Muscle layer of duodenum (tissue), 2 donors: ENCODE results near the gene PIEZO2.

Experiments used
- H3K27ac ChIP-seq: one replicate; pipeline ENCODE4 v1.7.0; 2013; ENCODE audit warnings: mild to moderate bottlenecking, low read length
- H3K27me3 ChIP-seq: one replicate; pipeline ENCODE4 v1.7.0; 2013; ENCODE audit warnings: low read depth, mild to moderate bottlenecking, control low read depth, low read length
- H3K36me3 ChIP-seq, 2 donors: one replicate each; pipeline ENCODE4 v1.7.0; 2013; ENCODE audit warnings: low read length in 2 of 2, control low read depth in 1 of 2, mild to moderate bottlenecking in 1 of 2; ENCODE audit not compliant: insufficient read depth in 2 of 2, control insufficient read depth in 1 of 2
- H3K4me1 ChIP-seq, 2 donors: one replicate each; pipeline ENCODE4 v1.7.0; 2013; ENCODE audit warnings: low read length in 2 of 2, mild to moderate bottlenecking in 2 of 2, control low read depth in 1 of 2, moderate library complexity in 1 of 2; ENCODE audit not compliant: insufficient read depth in 2 of 2, control insufficient read depth in 1 of 2
- H3K4me3 ChIP-seq, 2 donors: one replicate each; pipeline ENCODE4 v1.7.0; 2013; ENCODE audit warnings: low read length in 2 of 2, low read depth in 1 of 2, mild to moderate bottlenecking in 1 of 2
- H3K9me3 ChIP-seq, 2 donors: one replicate each; pipeline ENCODE4 v1.7.0; 2013; ENCODE audit warnings: low read length in 2 of 2, control low read depth in 1 of 2, mild to moderate bottlenecking in 1 of 2; ENCODE audit not compliant: control insufficient read depth in 1 of 2
- donor health status: healthy.

The PIEZO2 gene

GRCh38 chr18:10748641-10749040 lies 400.7 kb downstream of the PIEZO2 start:
- H3K4me3 ChIP-seq = no peak overlapping the region
- H3K27ac ChIP-seq = no peak overlapping the region
- H3K27me3 ChIP-seq = no peaks in the 10 kb centered on the region
- no peaks in the 10 kb centered on the region for H3K9me3 ChIP-seq
- H3K36me3 ChIP-seq = no peaks in the 10 kb centered on the region
- H3K4me1 ChIP-seq = no peaks in the 10 kb centered on the region

- Histone ChIP-seq H3K9me3 (no peaks in the 10 kb centered on the region), H3K27me3 (no peaks in the 10 kb centered on the region), H3K4me3 (no peak overlapping the region), H3K36me3 (no peaks in the 10 kb centered on the region), H3K27ac (no peak overlapping the region), H3K4me1 (no peaks in the 10 kb centered on the region)
These were observed 403.4 kb downstream of the PIEZO2 start for GRCh38 chr18:10745971-10746370.

DNA sequence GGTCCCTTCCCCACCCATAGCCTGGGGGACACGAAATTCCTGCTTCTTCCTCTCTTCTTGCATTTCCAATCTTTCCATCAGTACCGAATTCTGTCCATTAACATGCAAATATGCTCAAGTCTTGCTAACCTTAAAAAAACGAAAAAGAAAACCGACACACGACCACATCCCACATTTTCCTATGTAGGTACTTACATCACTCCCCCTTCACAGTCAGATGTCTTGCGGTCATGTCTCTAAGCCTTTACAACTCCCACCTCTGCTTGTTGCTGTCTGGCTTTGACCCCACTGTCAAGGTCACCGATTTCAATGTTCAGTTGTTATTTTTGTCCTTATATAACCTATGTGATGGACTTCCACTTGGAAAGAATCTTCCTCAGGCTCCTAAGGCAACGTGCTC lies 404.1 kb downstream of the PIEZO2 start:
- Histone ChIP-seq H3K36me3 (no peaks in the 10 kb centered on the region), H3K4me3 (no peak overlapping the region), H3K9me3 (no peaks in the 10 kb centered on the region), H3K27ac (no peak overlapping the region), H3K4me1 (no peaks in the 10 kb centered on the region), H3K27me3 (no peaks in the 10 kb centered on the region)

DNA sequence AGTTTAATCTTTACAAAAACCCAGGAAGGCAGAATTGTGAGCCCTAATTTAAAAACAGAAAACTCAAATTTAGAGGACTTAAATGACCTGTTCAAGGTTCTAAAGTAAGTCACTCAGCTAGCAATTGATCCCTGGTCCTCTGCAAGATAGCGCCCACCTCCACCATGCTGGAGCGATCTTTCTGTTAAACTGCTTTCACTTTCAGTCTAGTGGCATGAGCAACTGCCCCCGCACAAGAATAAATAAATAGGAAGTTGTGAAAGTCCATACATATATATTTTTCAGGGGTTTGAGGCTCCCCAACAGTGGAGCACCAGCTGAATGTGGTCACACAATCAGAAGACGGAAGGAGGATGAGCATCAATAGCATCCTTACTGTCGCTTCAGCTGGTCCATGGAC lies 405.6 kb downstream of the PIEZO2 start:
- H3K4me1 ChIP-seq = no peaks in the 10 kb centered on the region
- no peak overlapping the region for H3K4me3 ChIP-seq
- H3K9me3 ChIP-seq = no peaks in the 10 kb centered on the region
- no peaks in the 10 kb centered on the region for H3K27me3 ChIP-seq
- H3K36me3 ChIP-seq = no peaks in the 10 kb centered on the region
- H3K27ac ChIP-seq = no peak overlapping the region

DNA sequence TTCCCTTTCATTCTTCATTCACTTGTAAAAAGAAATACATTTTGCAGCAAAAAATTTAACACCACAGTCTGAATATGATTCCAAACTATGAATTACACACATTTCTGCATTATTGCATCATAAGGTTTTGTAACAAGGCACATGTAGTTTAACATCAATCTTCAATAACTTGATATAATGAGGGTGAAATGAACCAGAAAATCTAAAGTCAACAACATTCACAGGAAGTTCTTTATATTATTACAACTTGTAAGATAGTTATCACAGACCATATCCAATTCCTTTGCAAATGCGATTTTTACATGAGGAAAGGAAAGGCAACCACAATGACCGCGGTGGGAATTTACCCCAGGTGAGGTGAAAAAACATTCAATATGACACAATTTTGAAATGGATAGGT lies 410.2 kb downstream of the PIEZO2 start:
- Histone ChIP-seq H3K4me3 (no peak overlapping the region), H3K27me3 (no peaks in the 10 kb centered on the region), H3K4me1 (no peaks in the 10 kb centered on the region), H3K36me3 (no peaks in the 10 kb centered on the region), H3K27ac (no peak overlapping the region), H3K9me3 (no peaks in the 10 kb centered on the region)

DNA sequence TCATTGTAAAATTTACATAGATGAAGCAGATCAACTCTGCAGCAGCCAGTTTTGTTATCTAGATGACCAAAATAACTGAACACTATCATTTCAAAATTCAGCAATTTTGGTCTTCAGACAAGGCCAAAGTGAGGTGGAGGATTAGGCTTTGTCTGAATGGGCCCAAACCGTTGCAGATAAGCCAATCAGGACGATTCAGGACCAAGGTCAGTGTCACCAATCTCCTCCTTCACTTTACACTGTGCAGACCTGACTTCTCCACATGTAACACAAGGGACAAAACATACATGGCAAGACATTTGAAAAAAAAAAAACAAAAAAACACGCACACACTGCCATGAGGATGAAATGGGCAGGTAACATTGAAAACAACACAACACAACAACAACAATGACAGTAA lies 412.4 kb downstream of the PIEZO2 start:
- no peaks in the 10 kb centered on the region for H3K27me3 ChIP-seq
- no peaks in the 10 kb centered on the region for H3K4me1 ChIP-seq
- no peak overlapping the region for H3K4me3 ChIP-seq
- no peak overlapping the region for H3K27ac ChIP-seq
- no peaks in the 10 kb centered on the region for H3K36me3 ChIP-seq
- H3K9me3 ChIP-seq = no peaks in the 10 kb centered on the region

DNA sequence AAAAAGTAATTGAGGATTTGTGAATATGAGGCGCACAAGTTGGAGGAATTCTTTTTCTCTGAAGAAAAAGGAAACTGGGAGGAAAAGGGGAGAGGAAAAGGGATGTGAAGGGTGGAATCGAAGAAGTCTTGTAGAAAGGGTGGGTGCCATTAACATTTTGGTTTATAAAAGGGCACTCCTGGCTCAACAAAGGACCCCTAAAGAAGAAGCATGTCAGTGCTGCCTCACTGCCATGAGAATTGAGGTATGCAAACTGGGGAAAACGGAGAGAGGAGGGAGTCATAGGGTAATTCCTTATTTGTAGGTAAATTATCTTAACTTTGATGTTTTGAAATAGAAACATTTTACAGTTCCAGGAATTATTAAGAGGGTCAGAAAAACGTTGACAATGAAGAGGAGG lies 416.4 kb downstream of the PIEZO2 start:
- H3K4me1 ChIP-seq = no peaks in the 10 kb centered on the region

GRCh38 chr18:10727477-10727876 lies 421.9 kb downstream of the PIEZO2 start:
- H3K4me3 ChIP-seq = no peak overlapping the region
- no peaks in the 10 kb centered on the region for H3K4me1 ChIP-seq
- H3K27me3 ChIP-seq = no peaks in the 10 kb centered on the region
- no peaks in the 10 kb centered on the region for H3K36me3 ChIP-seq
- no peaks in the 10 kb centered on the region for H3K9me3 ChIP-seq
- no peak overlapping the region for H3K27ac ChIP-seq

More for the DNA sequence above, 416.4 kb downstream of the PIEZO2 start:
- no peaks in the 10 kb centered on the region for H3K36me3 ChIP-seq
- no peak overlapping the region for H3K4me3 ChIP-seq
- no peaks in the 10 kb centered on the region for H3K9me3 ChIP-seq
- H3K27ac ChIP-seq = no peak overlapping the region
- no peaks in the 10 kb centered on the region for H3K27me3 ChIP-seq

GRCh38 chr18:10726198-10727068 lies 422.9 kb downstream of the PIEZO2 start:
- Histone ChIP-seq H3K36me3 (no peaks in the 10 kb centered on the region), H3K4me1 (no peaks in the 10 kb centered on the region), H3K4me3 (no peak overlapping the region), H3K9me3 (no peaks in the 10 kb centered on the region), H3K27ac (no peak overlapping the region), H3K27me3 (no peaks in the 10 kb centered on the region)

DNA sequence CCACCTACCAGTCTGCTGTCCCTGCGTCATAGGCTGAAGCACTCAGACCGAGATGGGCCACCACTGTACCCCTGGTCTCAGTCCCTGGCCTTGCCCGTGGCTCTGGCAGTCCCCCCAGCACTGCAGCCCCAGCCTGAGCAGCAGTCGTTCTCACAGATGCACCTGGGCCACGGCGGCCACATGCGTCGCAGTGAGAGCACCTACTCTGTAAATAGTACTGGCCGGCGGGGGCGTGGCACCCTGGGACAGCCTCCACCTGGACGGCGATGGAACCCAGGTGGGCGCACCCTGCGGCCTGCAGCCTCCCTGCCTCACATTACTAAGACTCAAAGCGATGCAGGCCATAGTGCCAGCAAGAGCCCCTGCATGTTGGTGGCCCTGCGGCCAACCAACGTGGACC lies 424.7 kb downstream of the PIEZO2 start:
- Histone ChIP-seq H3K4me3 (no peak overlapping the region), H3K4me1 (no peaks in the 10 kb centered on the region), H3K27me3 (no peaks in the 10 kb centered on the region), H3K27ac (no peak overlapping the region), H3K36me3 (no peaks in the 10 kb centered on the region), H3K9me3 (no peaks in the 10 kb centered on the region)

DNA sequence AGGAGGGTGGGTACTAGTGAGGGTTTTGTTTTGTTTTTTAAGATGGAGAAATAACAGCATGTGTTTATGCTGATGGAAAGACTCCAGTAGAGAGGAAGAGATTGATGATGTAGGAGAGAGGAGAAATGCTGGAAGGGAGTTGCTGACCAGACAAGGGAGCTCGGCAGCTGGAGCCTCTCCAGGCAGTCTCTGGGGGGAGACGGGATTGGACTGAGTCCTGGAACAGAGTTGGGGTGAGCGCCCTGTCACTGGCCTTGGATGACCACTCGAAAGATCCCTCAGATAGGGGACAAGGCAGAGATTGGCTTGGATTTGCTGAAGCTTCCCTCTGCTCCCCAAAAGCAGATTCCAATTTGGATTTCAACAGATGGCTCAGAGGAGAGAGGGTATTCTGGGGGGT lies 425.9 kb downstream of the PIEZO2 start:
- Histone ChIP-seq H3K27me3 (no peaks in the 10 kb centered on the region), H3K27ac (no peak overlapping the region), H3K4me1 (no peaks in the 10 kb centered on the region), H3K4me3 (no peak overlapping the region), H3K36me3 (no peaks in the 10 kb centered on the region), H3K9me3 (no peaks in the 10 kb centered on the region)

DNA sequence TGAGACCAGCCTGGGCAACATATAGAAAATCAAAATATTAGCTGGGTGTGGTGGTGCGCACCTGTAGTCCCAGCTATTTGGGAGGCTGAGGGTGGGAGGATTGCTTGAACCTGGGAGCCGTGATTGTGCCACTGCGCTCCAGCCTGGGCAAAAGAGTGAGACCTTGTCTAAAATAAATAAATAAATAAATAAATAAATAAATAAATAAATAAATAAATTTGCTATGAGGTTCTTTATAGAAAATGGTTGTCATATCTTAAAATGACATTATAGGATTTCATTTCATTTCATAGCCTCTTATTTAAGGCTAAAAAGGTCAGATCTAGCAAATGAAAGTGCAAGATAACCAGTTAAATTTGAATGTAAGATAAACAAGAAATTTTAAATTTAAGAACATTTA lies 430.6 kb downstream of the PIEZO2 start:
- no peaks in the 10 kb centered on the region for H3K4me1 ChIP-seq
- no peak overlapping the region for H3K27ac ChIP-seq
- H3K36me3 ChIP-seq = no peaks in the 10 kb centered on the region
- no peaks in the 10 kb centered on the region for H3K9me3 ChIP-seq
- H3K4me3 ChIP-seq = no peak overlapping the region
- no peaks in the 10 kb centered on the region for H3K27me3 ChIP-seq
